ENCODE results near the gene MRS2.

The MRS2 gene, protein sequence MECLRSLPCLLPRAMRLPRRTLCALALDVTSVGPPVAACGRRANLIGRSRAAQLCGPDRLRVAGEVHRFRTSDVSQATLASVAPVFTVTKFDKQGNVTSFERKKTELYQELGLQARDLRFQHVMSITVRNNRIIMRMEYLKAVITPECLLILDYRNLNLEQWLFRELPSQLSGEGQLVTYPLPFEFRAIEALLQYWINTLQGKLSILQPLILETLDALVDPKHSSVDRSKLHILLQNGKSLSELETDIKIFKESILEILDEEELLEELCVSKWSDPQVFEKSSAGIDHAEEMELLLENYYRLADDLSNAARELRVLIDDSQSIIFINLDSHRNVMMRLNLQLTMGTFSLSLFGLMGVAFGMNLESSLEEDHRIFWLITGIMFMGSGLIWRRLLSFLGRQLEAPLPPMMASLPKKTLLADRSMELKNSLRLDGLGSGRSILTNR

DNA sequence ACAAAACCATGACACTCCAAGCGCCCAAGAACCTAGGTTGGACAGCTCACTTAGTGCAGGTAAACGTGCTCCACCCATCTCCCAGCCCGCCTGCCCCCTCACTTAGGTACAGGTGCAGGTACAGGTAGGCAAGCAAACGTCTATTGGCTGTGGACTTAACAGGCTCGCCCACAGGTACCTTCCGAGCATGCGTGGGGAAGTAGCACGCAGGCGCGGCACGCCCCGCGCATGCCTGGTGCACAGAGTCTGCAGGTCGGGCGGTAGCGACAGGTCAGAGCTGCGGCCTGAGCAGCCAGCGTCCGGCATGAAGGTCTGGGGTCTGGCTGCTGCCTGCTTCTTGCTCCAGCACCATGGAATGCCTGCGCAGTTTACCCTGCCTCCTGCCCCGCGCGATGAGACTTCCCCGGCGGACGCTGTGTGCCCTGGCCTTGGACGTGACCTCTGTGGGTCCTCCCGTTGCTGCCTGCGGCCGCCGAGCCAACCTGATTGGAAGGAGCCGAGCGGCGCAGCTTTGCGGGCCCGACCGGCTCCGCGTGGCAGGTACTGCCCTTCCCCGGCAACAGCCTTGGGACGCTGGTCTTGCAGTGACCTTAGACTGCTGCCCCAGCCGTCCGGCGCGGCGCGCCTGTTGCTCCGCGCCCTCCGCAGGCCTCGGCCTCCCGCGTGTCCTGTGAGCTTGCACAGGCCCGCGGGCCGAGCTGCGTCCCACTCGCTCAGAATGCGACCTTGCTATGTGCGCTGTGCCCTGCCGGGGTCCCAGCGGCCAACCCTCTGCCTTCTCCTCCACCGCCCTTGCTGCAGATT, at the start of gene MRS2:
Gene MRS2 (plus strand): TSS at position 240 of the 804 bp plus-strand sequence. CDS start 111 bp downstream, at position 351.
- peak; percentile 80 to 91 for DNase-seq
- Histone ChIP-seq H3K9me3 (no peaks in the 10 kb centered on the region), H3K27me3 (peaks cover 0 to 12% of the 10 kb centered on the region in 2 donors), H3K4me3 (peak within 1 kb of the TSS; percentile 70 to 80), H3K36me3 (peaks cover 0 to 17% (median 6%) of the 10 kb centered on the region in 3 donors), H3K4me1 (peaks cover 0 to 24% (median 8%) of the 10 kb centered on the region in 4 donors), H3K27ac (peak within 1 kb of the TSS; percentile 71 to 81)
- TF ChIP-seq, protein P1, sequence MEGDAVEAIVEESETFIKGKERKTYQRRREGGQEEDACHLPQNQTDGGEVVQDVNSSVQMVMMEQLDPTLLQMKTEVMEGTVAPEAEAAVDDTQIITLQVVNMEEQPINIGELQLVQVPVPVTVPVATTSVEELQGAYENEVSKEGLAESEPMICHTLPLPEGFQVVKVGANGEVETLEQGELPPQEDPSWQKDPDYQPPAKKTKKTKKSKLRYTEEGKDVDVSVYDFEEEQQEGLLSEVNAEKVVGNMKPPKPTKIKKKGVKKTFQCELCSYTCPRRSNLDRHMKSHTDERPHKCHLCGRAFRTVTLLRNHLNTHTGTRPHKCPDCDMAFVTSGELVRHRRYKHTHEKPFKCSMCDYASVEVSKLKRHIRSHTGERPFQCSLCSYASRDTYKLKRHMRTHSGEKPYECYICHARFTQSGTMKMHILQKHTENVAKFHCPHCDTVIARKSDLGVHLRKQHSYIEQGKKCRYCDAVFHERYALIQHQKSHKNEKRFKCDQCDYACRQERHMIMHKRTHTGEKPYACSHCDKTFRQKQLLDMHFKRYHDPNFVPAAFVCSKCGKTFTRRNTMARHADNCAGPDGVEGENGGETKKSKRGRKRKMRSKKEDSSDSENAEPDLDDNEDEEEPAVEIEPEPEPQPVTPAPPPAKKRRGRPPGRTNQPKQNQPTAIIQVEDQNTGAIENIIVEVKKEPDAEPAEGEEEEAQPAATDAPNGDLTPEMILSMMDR (IDR thresholded peaks at IDR 0.05): no peak
- intact Hi-C loops (cut with DNase I; ENCODE audit: low total_unique reads): loop anchor here (5.0 kb wide), 1 partner anchor 684 kb away; no protein-coding TSS in a partner anchor

DNA sequence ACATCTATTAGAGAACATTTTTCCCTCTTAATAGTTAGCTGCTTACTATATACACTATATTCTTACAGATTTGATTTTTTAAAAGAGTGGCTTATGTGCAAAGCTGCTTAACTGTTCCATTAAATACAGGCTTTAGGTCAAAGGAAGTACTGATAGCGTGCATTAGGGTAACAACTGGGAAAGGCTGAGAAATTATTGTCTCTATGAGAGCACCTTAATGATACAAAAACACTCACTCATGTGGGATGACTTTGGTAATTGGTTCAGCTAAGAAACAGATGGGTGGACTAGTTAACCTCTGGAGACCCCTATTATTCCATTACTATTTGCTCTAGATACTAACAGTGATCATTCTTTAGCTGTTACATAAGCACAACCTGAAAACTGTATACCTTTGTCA, 48.9 kb upstream of the MRS2 start:
- Histone ChIP-seq H3K36me3 (no peaks in the 10 kb centered on the region), H3K9me3 (no peaks in the 10 kb centered on the region), H3K4me1 (peaks cover 0 to 13% (median 12%) of the 10 kb centered on the region in 4 donors), H3K27me3 (no peaks in the 10 kb centered on the region), H3K27ac (no peak overlapping the region), H3K4me3 (no peak overlapping the region)
- TF ChIP-seq, protein P1 (IDR thresholded peaks at IDR 0.05): no peak
- intact Hi-C loops (cut with DNase I; ENCODE audit: low total_unique reads): no loop called here
- DNase-seq: no peak

DNA sequence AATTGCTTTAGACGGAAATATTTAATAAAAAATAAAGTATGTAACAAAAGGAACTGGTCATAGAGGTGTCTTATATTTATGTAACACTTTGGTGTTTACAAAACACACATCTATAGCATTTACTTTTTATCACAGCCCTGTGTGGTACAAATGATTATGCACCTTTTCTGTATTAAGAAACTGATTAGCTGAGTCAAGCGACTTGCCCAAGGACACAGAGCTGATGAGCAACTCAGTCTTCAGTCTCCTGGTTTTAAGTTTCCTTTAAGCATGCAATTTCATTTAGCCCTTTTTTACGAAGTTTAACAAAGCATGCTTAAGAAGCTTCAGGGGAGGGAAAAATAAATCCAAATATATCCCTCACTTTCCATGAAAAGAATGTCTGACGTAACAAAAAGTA, 47.3 kb upstream of the MRS2 start:
- H3K27ac ChIP-seq: no peak overlapping the region
- H3K36me3 ChIP-seq: no peaks in the 10 kb centered on the region
- no peak for DNase-seq
- peaks cover 0 to 22% (median 20%) of the 10 kb centered on the region in 4 donors for H3K4me1 ChIP-seq
- H3K9me3 ChIP-seq: no peaks in the 10 kb centered on the region
- intact Hi-C loops (cut with DNase I; ENCODE audit: low total_unique reads): no loop called here
- H3K4me3 ChIP-seq: no peak overlapping the region
- TF ChIP-seq, protein P1 (IDR thresholded peaks at IDR 0.05): no peak
- no peaks in the 10 kb centered on the region for H3K27me3 ChIP-seq

DNA sequence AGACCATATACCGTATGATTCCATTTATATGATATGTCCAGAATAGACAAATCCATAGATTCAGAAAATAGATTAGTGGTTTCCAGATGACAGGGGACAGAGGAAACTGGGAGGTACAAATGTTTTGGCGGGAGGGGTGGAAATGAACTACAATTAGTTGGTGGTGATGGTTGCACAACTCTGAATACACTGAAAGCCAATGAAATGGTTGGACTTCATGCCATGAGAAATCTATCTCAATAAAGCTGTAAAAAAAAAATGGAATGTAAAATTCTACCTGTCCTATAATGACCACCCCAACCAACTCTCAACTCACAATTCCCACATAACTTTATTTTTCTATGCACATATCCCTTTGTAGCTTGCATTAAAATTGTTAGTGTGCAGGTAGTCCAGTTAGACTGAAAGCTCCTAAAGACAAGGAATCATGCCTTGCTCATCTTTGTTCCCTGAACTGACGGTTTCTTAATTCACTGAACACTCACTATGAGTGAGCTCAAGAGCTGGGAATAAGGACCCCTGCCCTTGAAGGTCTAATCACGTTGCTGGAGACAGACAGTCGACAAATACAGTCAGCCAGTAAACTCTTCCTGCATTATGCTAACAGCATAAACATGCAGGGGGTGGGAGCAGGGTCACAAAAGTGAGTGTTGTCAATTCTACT, 46.3 kb upstream of the MRS2 start:
- H3K4me1 ChIP-seq: peaks cover 0 to 30% (median 24%) of the 10 kb centered on the region in 4 donors
- no peak overlapping the region for H3K4me3 ChIP-seq
- H3K27ac ChIP-seq: no peak overlapping the region
- TF ChIP-seq, protein P1 (IDR thresholded peaks at IDR 0.05): no peak
- H3K9me3 ChIP-seq: no peaks in the 10 kb centered on the region
- intact Hi-C loops (cut with DNase I; ENCODE audit: low total_unique reads): no loop called here
- H3K36me3 ChIP-seq: no peaks in the 10 kb centered on the region
- DNase-seq: no peak
- no peaks in the 10 kb centered on the region for H3K27me3 ChIP-seq

All from tibial artery (tissue), 4 donors.